Neuronal stem cell (in vitro differentiated cells): ENCODE results near the gene BMPR2.

Experiments
- DNase-seq: peaks from one replicate; pipeline ENCODE4 v3.0.0-alpha.2; 2013; ENCODE audit warnings: low spot score
- H2AFZ ChIP-seq: one replicate; pipeline ENCODE4 v1.6.1; 2013; ENCODE audit warnings: mild to moderate bottlenecking, low read length, inconsistent platforms
- H2AK5ac ChIP-seq: 2 replicates; pipeline ENCODE4 v1.6.1; 2013; ENCODE audit warnings: low read depth, mild to moderate bottlenecking, inconsistent platforms, low read length, moderate library complexity, mixed read lengths
- H2BK120ac ChIP-seq: 2 replicates; pipeline ENCODE4 v1.6.1; 2013; ENCODE audit warnings: low read depth, mild to moderate bottlenecking, inconsistent platforms, low read length, moderate library complexity, mixed read lengths
- H2BK12ac ChIP-seq: one replicate; pipeline ENCODE4 v1.6.1; 2013; ENCODE audit warnings: low read length, inconsistent platforms
- H2BK15ac ChIP-seq: 2 replicates; pipeline ENCODE4 v1.6.1; 2013; ENCODE audit warnings: mild to moderate bottlenecking, low read length, inconsistent platforms, mixed read lengths
- H2BK5ac ChIP-seq: one replicate; pipeline ENCODE4 v1.6.1; 2013; ENCODE audit warnings: inconsistent platforms, mild to moderate bottlenecking, low read length, moderate library complexity
- H3K14ac ChIP-seq: one replicate; pipeline ENCODE4 v1.6.1; 2013; ENCODE audit warnings: low read length, inconsistent platforms
- H3K18ac ChIP-seq: 2 replicates; pipeline ENCODE4 v1.6.1; 2013; ENCODE audit warnings: low read length, inconsistent platforms
- H3K23ac ChIP-seq: 2 replicates; pipeline ENCODE4 v1.6.1; 2013; ENCODE audit warnings: low read depth, mild to moderate bottlenecking, mixed read lengths, low read length, inconsistent platforms; ENCODE audit not compliant: poor library complexity
- H3K27ac ChIP-seq: replicated peaks from 3 replicates; pipeline ENCODE4 v1.5.1; 2013; ENCODE audit warnings: low read length, inconsistent platforms
- H3K27me3 ChIP-seq, 3 experiments: 2 replicates each; pipeline ENCODE4 v1.6.1; 2013; ENCODE audit warnings: low read length in 3 of 3, mild to moderate bottlenecking in 2 of 3, inconsistent platforms in 1 of 3, low read depth in 1 of 3, mixed read lengths in 1 of 3, moderate library complexity in 1 of 3; ENCODE audit not compliant: control insufficient read depth in 3 of 3, insufficient read depth in 3 of 3
- H3K36me3 ChIP-seq, 2 donors: replicated peaks in 1 of 2; 2 replicates each; pipeline ENCODE4 v1.6.1; 2013; ENCODE audit warnings: low read length in 2 of 2; ENCODE audit not compliant: control insufficient read depth in 2 of 2, insufficient read depth in 2 of 2
- H3K4ac ChIP-seq: 2 replicates; pipeline ENCODE4 v1.6.1; 2013; ENCODE audit warnings: inconsistent platforms, mild to moderate bottlenecking, low read length, moderate library complexity
- H3K4me1 ChIP-seq, 2 donors: 1 replicate in 1 of 2; 2 replicates in 1 of 2; pipeline ENCODE4 v1.6.1; 2013; ENCODE audit warnings: low read length in 2 of 2, low read depth in 1 of 2; ENCODE audit not compliant: control insufficient read depth in 2 of 2, insufficient read depth in 1 of 2
- H3K4me2 ChIP-seq: one replicate; pipeline ENCODE4 v1.6.1; 2013; ENCODE audit warnings: mild to moderate bottlenecking, low read length, inconsistent platforms; ENCODE audit not compliant: insufficient read depth, poor library complexity, severe bottlenecking
- H3K4me3 ChIP-seq, 2 donors: 2 replicates each; pipeline ENCODE4 v1.5.1; 2013; ENCODE audit warnings: low read length in 2 of 2, mild to moderate bottlenecking in 2 of 2, inconsistent platforms in 1 of 2, moderate library complexity in 1 of 2
- H3K79me1 ChIP-seq: one replicate; pipeline ENCODE4 v1.6.1; 2013; ENCODE audit warnings: low read depth, mild to moderate bottlenecking, inconsistent platforms, low read length, moderate library complexity
- H3K9ac ChIP-seq: one replicate; pipeline ENCODE4 v1.6.1; 2013; ENCODE audit warnings: mild to moderate bottlenecking, low read depth, low read length, inconsistent platforms; ENCODE audit not compliant: poor library complexity
- H3K9me3 ChIP-seq, 2 donors: replicated peaks in 1 of 2; 2 replicates each; pipeline versions ENCODE3 to v1.6.1; 2013; ENCODE audit warnings: low read length in 2 of 2, mild to moderate bottlenecking in 2 of 2, inconsistent platforms in 1 of 2, low read depth in 1 of 2, mixed read lengths in 1 of 2, moderate library complexity in 1 of 2; ENCODE audit not compliant: control insufficient read depth in 2 of 2, insufficient read depth in 1 of 2
- H4K8ac ChIP-seq: one replicate; pipeline ENCODE4 v1.6.1; 2013; ENCODE audit warnings: low read depth, mild to moderate bottlenecking, inconsistent platforms, low read length, moderate library complexity
- H4K91ac ChIP-seq: one replicate; pipeline ENCODE4 v1.6.1; 2013; ENCODE audit warnings: low read length, low read depth, mild to moderate bottlenecking, inconsistent platforms; ENCODE audit not compliant: poor library complexity
- WGBS, 2 donors: extraction: QIAGEN DNeasy Blood & Tissue Kit; methylation state at CpG; one replicate each; pipeline ENCODE4 v1.1.7; 2013; ENCODE audit warnings: missing lambda C conversion rate in 2 of 2, mixed read lengths in 1 of 2; ENCODE audit not compliant: insufficient read length in 2 of 2, insufficient replicate concordance in 1 of 2; ENCODE audit errors: extremely low coverage in 2 of 2; 5-methylcytosine and 5-hydroxymethylcytosine counted together

The BMPR2 gene

GRCh38 chr2:202337706-202338346, 38.3 kb upstream of the BMPR2 start:
- Histone ChIP-seq H3K23ac (no peak overlapping the region), H2AK5ac (no peak overlapping the region), H3K9me3 (no peaks in the 10 kb centered on the region), H3K4me1 (peaks cover 2% of the 10 kb centered on the region in 2 donors), H3K27ac (no peak overlapping the region), H3K9ac (no peak overlapping the region), H3K4me2 (no peak overlapping the region), H2BK120ac (no peak overlapping the region), H3K4ac (no peak overlapping the region), H3K4me3 (no peak overlapping the region), H3K27me3 (no peaks in the 10 kb centered on the region), H2BK5ac (no peak overlapping the region), H2AFZ (no peak overlapping the region), H3K36me3 (no peaks in the 10 kb centered on the region), H2BK12ac (no peak overlapping the region), H3K14ac (no peak overlapping the region), H4K91ac (no peak overlapping the region), H3K79me1 (no peaks in the 10 kb centered on the region), H2BK15ac (no peak overlapping the region), H4K8ac (no peak overlapping the region), H3K18ac (no peak overlapping the region)
- no peak for DNase-seq
- no CpG with 5 or more reads among the region's 7 CpGs for WGBS, 2 donors

GRCh38 chr2:202339071-202339870, 36.9 kb upstream of the BMPR2 start:
- Histone ChIP-seq H2AK5ac (no peak overlapping the region), H2BK15ac (no peak overlapping the region), H3K36me3 (no peaks in the 10 kb centered on the region), H3K4me3 (no peak overlapping the region), H3K79me1 (no peaks in the 10 kb centered on the region), H3K27me3 (no peaks in the 10 kb centered on the region), H3K9ac (no peak overlapping the region), H2BK12ac (no peak overlapping the region), H3K27ac (no peak overlapping the region), H3K4me2 (no peak overlapping the region), H3K4ac (no peak overlapping the region), H3K18ac (no peak overlapping the region), H4K91ac (no peak overlapping the region), H4K8ac (no peak overlapping the region), H2BK120ac (no peak overlapping the region), H2AFZ (no peak overlapping the region), H2BK5ac (no peak overlapping the region), H3K9me3 (no peaks in the 10 kb centered on the region), H3K14ac (no peak overlapping the region), H3K4me1 (peaks cover 2% of the 10 kb centered on the region in 2 donors), H3K23ac (no peak overlapping the region)
- WGBS, 2 donors, result no CpG with 5 or more reads among the region's 3 CpGs
- DNase-seq, result no peak

GRCh38 chr2:202344178-202344577, 31.9 kb upstream of the BMPR2 start:
- no peak overlapping the region for H4K91ac ChIP-seq
- H3K4ac ChIP-seq, result no peak overlapping the region
- H3K18ac ChIP-seq, result no peak overlapping the region
- no peak overlapping the region for H3K9ac ChIP-seq
- H3K23ac ChIP-seq, result no peak overlapping the region
- no peak overlapping the region for H2BK12ac ChIP-seq
- H3K9me3 ChIP-seq, result no peaks in the 10 kb centered on the region
- no peak overlapping the region for H3K14ac ChIP-seq
- H2AK5ac ChIP-seq, result no peak overlapping the region
- no peaks in the 10 kb centered on the region for H3K36me3 ChIP-seq
- no CpG with 5 or more reads among the region's 1 CpG for WGBS, 2 donors
- H2BK5ac ChIP-seq, result no peak overlapping the region
- no peaks in the 10 kb centered on the region for H3K27me3 ChIP-seq
- no peak overlapping the region for H3K4me3 ChIP-seq
- no peak overlapping the region for H2AFZ ChIP-seq
- no peaks in the 10 kb centered on the region for H3K79me1 ChIP-seq
- no peak overlapping the region for H4K8ac ChIP-seq
- H2BK120ac ChIP-seq, result no peak overlapping the region
- H3K27ac ChIP-seq, result no peak overlapping the region
- no peak overlapping the region for H2BK15ac ChIP-seq
- no peak for DNase-seq
- H3K4me1 ChIP-seq, result no peaks in the 10 kb centered on the region
- H3K4me2 ChIP-seq, result no peak overlapping the region

GRCh38 chr2:202346180-202346579, 29.9 kb upstream of the BMPR2 start:
- H2BK5ac ChIP-seq, result no peak overlapping the region
- no peaks in the 10 kb centered on the region for H3K4me1 ChIP-seq
- no peak for DNase-seq

More at GRCh38 chr2:202346180-202346579, 29.9 kb upstream of the BMPR2 start:
- no peak overlapping the region for H3K27ac ChIP-seq
- H2BK120ac ChIP-seq, result no peak overlapping the region
- no peak overlapping the region for H2BK15ac ChIP-seq
- H4K91ac ChIP-seq, result no peak overlapping the region
- H3K14ac ChIP-seq, result no peak overlapping the region
- H3K79me1 ChIP-seq, result no peaks in the 10 kb centered on the region
- H4K8ac ChIP-seq, result no peak overlapping the region
- H3K9me3 ChIP-seq, result no peaks in the 10 kb centered on the region
- H3K9ac ChIP-seq, result no peak overlapping the region
- no peak overlapping the region for H3K4me2 ChIP-seq
- H3K4me3 ChIP-seq, result no peak overlapping the region
- no peak overlapping the region for H3K18ac ChIP-seq
- WGBS, 2 donors, result no CpG with 5 or more reads among the region's 7 CpGs
- H2AK5ac ChIP-seq, result no peak overlapping the region
- no peaks in the 10 kb centered on the region for H3K27me3 ChIP-seq
- H3K4ac ChIP-seq, result no peak overlapping the region
- H2BK12ac ChIP-seq, result no peak overlapping the region
- H2AFZ ChIP-seq, result no peak overlapping the region
- H3K36me3 ChIP-seq, result no peaks in the 10 kb centered on the region
- H3K23ac ChIP-seq, result no peak overlapping the region
